Vagina (tissue), 2 donors: Measurements from ENCODE around the gene ABCC6. TPM values are rescaled to one million over a fixed set of nuclear protein-coding genes. Genes with fewer than 3 reads are reported as not detected.

ENCODE experiments used
- DNase-seq, 2 donors: peaks; one replicate each; pipeline ENCODE4 v3.0.0-alpha.2; 2017; ENCODE audit errors: extremely low spot score in 2 of 2
- H3K27ac ChIP-seq: fragments of 200-600 bp; sonication (generic); one replicate; pipeline ENCODE4 v1.5.1; 2019
- H3K27me3 ChIP-seq: fragments of 200-600 bp; sonication (generic); one replicate; pipeline ENCODE4 v1.5.1; 2019
- H3K36me3 ChIP-seq, 2 donors: fragments of 200-600 bp; sonication (generic); one replicate each; pipeline ENCODE4 v1.5.1; 2017 to 2019
- H3K4me1 ChIP-seq: fragments of 200-600 bp; sonication (generic); one replicate; pipeline ENCODE4 v1.5.1; 2019
- H3K4me3 ChIP-seq, 2 donors: fragments of 200-600 bp; sonication (generic); 1 replicate in 1 of 2; 2 replicates in 1 of 2; pipeline ENCODE4 v1.5.1; 2016 to 2019
- H3K9me3 ChIP-seq: fragments of 200-600 bp; sonication (generic); one replicate; pipeline ENCODE4 v1.5.1; 2019
- POLR2A ChIP-seq, 2 donors: fragments of 450-650 bp; IDR thresholded peaks; one replicate each; pipeline ENCODE4 v1.6.1; 2017; ENCODE audit warnings: antibody characterized with exemption in 2 of 2, mild to moderate bottlenecking in 2 of 2, moderate library complexity in 2 of 2
- POLR2AphosphoS5 ChIP-seq, 2 donors: sonication (generic); formaldehyde crosslinking; IDR thresholded peaks; one replicate each; pipeline ENCODE4 v1.9.0; 2017; ENCODE audit warnings: antibody characterized with exemption in 2 of 2, mild to moderate bottlenecking in 2 of 2, low read depth in 1 of 2; ENCODE audit not compliant: insufficient read depth in 1 of 2
- intact Hi-C: fragments of 100-400 bp; cut with DNase I; formaldehyde crosslinking; loops from one replicate; pipeline ENCODE4 v1.15.1; 2023
- total RNA-seq: library from RNA; depleted of rRNA; stranded (reverse); fragments of >200 nt; gene quantifications from one replicate; pipeline ENCODE4 v1.2.3, GENCODE V29; 2016
- TF ChIP-seq, protein P1 (sequence below), 3 experiments: fragments of 450-650 bp in 2 of 3; fragments of 200-600 bp in 1 of 3; sonication (generic) in 1 of 3; IDR thresholded peaks; one replicate each; pipeline ENCODE4 v1.5.1; 2017 to 2019; ENCODE audit warnings: antibody characterized with exemption in 3 of 3, mild to moderate bottlenecking in 2 of 3, moderate library complexity in 2 of 3

Gene ABCC6
- total RNA-seq, 1 donor from 2014 or later = 0.49 TPM

DNA sequence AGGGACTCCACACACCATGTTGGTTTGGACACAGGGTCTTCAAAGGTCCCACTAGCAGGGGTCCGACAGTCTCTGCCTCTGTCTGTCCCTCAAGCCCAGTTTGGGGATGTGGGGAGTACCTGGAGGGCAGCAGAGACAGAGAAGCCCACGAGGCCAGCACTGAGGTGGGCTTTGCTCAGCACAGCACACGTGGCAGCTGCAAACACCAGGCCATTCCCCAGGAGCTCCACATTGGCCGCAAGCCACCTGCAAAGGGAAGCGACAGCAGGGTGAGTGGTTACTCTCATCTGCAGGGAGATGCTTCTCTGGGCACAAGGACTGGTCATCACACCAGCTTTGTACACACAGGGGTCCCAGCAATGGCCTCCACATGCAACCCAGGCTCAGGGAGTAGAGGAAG lies 62.0 kb downstream of the ABCC6 start:
- Histone ChIP-seq H3K4me3 (no peak overlapping the region), H3K36me3 (no peaks in the 10 kb centered on the region), H3K27ac (no peak overlapping the region), H3K9me3 (no peaks in the 10 kb centered on the region), H3K27me3 (no peaks in the 10 kb centered on the region), H3K4me1 (no peaks in the 10 kb centered on the region)
- intact Hi-C loops = no loop called here
- TF ChIP-seq POLR2A (IDR thresholded peaks at IDR 0.05) (no peak), POLR2AphosphoS5 (IDR thresholded peaks at IDR 0.05; ENCODE audit: insufficient read depth in 1 of 2, low read depth in 1 of 2) (no peak)
- TF ChIP-seq, protein P1, sequence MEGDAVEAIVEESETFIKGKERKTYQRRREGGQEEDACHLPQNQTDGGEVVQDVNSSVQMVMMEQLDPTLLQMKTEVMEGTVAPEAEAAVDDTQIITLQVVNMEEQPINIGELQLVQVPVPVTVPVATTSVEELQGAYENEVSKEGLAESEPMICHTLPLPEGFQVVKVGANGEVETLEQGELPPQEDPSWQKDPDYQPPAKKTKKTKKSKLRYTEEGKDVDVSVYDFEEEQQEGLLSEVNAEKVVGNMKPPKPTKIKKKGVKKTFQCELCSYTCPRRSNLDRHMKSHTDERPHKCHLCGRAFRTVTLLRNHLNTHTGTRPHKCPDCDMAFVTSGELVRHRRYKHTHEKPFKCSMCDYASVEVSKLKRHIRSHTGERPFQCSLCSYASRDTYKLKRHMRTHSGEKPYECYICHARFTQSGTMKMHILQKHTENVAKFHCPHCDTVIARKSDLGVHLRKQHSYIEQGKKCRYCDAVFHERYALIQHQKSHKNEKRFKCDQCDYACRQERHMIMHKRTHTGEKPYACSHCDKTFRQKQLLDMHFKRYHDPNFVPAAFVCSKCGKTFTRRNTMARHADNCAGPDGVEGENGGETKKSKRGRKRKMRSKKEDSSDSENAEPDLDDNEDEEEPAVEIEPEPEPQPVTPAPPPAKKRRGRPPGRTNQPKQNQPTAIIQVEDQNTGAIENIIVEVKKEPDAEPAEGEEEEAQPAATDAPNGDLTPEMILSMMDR (IDR thresholded peaks at IDR 0.05) = no peak
- DNase-seq = no peak

DNA sequence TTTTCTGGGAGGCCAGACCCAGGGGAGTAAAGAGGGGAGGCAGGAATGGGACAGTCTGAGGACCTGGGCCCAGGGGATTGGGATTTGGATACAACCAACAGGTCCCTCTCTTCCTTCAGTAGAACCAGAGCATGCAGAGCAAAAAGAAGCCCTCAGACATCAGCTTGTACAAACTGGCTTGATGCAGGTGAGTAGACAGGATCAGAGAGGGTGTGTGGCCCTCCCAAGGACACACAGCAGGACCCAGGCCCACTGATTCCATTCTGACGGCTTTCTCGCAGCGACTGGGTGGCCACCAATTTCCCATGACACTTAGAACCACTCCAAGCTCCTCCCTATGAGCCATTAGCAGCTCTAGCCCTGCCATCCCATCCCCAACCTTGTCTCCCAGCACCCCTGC lies 63.6 kb downstream of the ABCC6 start:
- no peak for DNase-seq
- H3K9me3 ChIP-seq = no peaks in the 10 kb centered on the region
- H3K4me3 ChIP-seq = no peak overlapping the region
- no peaks in the 10 kb centered on the region for H3K36me3 ChIP-seq
- H3K27ac ChIP-seq = no peak overlapping the region
- no peaks in the 10 kb centered on the region for H3K4me1 ChIP-seq
- intact Hi-C loops = no loop called here
- H3K27me3 ChIP-seq = no peaks in the 10 kb centered on the region
- TF ChIP-seq, protein P1 (IDR thresholded peaks at IDR 0.05) = no peak
- TF ChIP-seq POLR2AphosphoS5 (IDR thresholded peaks at IDR 0.05; ENCODE audit: insufficient read depth in 1 of 2, low read depth in 1 of 2) = no peak
- no peak for TF ChIP-seq POLR2A (IDR thresholded peaks at IDR 0.05)

DNA sequence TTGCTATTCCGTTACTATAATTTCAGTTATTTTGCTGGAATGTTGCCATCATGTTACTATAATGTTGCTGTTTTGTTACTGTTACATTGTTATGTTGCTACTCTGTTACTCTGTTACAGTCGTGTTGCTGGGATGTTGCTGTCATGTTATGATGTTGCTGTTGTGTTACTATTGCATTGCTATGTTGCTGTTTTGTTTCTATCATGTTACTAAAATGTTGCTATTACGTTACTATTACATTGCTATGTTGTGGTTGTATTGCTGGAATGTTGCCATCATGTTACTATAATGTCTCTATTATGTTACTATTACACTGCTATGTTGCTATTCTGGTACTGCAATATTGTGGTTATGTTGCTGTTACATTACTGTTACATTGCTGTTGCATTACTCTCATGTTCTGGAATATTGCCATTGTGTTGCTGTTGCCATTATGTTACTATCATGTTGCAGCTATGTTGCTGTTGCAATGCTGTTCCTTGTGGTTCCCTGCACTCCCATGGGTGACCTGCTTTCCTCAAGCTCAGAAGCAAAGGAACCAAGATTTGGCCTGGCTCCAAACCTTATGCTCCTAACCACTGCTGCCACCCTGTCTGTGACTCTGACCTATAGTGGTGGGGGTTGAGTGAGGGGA lies 64.4 kb downstream of the ABCC6 start:
- Histone ChIP-seq H3K36me3 (no peaks in the 10 kb centered on the region), H3K4me3 (no peak overlapping the region), H3K27ac (no peak overlapping the region), H3K27me3 (no peaks in the 10 kb centered on the region), H3K9me3 (no peaks in the 10 kb centered on the region), H3K4me1 (no peaks in the 10 kb centered on the region)
- TF ChIP-seq POLR2AphosphoS5 (IDR thresholded peaks at IDR 0.05; ENCODE audit: insufficient read depth in 1 of 2, low read depth in 1 of 2) (no peak), POLR2A (IDR thresholded peaks at IDR 0.05) (no peak)
- TF ChIP-seq, protein P1 (IDR thresholded peaks at IDR 0.05) = no peak
- intact Hi-C loops = no loop called here
- DNase-seq = no peak

DNA sequence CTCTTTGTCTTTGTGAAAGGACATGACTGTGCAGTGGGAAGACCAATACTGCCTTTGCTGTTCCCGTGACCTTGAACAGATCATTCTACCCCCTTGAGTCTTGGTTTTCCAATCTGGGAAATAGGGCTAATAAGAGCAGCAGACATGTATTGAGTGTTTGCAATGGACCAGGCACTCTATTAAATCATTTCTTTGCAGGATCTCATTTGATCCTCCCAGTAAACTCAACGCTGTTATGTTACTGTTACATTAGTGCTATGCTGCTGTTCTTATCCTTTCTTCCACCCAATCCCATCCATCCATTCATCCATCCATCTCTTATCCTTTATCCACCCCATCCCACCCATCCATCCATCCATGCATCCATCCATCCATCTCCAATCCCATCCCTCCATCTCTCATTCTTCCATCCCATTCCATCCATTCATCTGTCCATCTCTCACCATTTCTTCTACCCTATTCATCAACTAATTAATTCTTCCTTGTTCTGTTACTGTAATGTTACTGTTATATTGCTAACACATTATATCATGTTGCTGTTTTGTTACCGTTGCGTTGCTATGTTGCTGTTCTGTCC lies 65.1 kb downstream of the ABCC6 start:
- no peaks in the 10 kb centered on the region for H3K9me3 ChIP-seq
- H3K36me3 ChIP-seq = no peaks in the 10 kb centered on the region
- intact Hi-C loops = no loop called here
- no peaks in the 10 kb centered on the region for H3K27me3 ChIP-seq
- no peak overlapping the region for H3K27ac ChIP-seq
- H3K4me1 ChIP-seq = no peaks in the 10 kb centered on the region
- H3K4me3 ChIP-seq = no peak overlapping the region
- TF ChIP-seq POLR2A (IDR thresholded peaks at IDR 0.05) (no peak), POLR2AphosphoS5 (IDR thresholded peaks at IDR 0.05; ENCODE audit: insufficient read depth in 1 of 2, low read depth in 1 of 2) (no peak)
- TF ChIP-seq, protein P1 (IDR thresholded peaks at IDR 0.05) = no peak
- no peak for DNase-seq

DNA sequence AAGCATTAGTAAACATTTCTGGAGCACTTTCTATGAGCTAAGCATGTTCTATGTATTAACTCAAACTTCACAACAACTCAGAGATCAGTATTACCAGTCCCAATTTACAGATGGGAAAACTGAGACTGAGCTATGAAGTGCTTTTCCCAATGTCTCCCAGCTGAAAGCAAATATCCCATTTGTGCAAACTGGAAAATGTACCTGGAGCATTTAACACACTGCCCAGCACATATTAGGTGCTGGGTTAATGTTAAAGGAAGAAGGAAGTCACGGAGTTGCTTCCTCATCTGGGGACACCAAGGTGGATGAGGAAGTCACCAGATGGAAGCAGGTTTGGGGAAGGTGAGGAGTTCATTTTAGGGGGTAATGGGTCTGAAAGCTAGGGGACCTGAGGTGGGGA lies 66.1 kb downstream of the ABCC6 start:
- TF ChIP-seq POLR2A (IDR thresholded peaks at IDR 0.05) = no peak
- TF ChIP-seq, protein P1 (IDR thresholded peaks at IDR 0.05) = no peak
- no peak for TF ChIP-seq POLR2AphosphoS5 (IDR thresholded peaks at IDR 0.05; ENCODE audit: insufficient read depth in 1 of 2, low read depth in 1 of 2)
- no peak for DNase-seq
- H3K9me3 ChIP-seq = no peaks in the 10 kb centered on the region
- no peaks in the 10 kb centered on the region for H3K4me1 ChIP-seq
- H3K4me3 ChIP-seq = no peak overlapping the region
- intact Hi-C loops = no loop called here
- H3K27me3 ChIP-seq = no peaks in the 10 kb centered on the region
- H3K27ac ChIP-seq = no peak overlapping the region
- H3K36me3 ChIP-seq = no peaks in the 10 kb centered on the region
